Measurements from ENCODE around the gene P2RY6. TPM values are rescaled to one million over a fixed set of nuclear protein-coding genes. Genes with fewer than 3 reads are reported as not detected.
A peak's percentile ranks its signal among the peaks of the same experiment; 100 is the strongest.

Gene P2RY6
- total RNA-seq, 2 experiments from 2014 or later, result not detected

DNA sequence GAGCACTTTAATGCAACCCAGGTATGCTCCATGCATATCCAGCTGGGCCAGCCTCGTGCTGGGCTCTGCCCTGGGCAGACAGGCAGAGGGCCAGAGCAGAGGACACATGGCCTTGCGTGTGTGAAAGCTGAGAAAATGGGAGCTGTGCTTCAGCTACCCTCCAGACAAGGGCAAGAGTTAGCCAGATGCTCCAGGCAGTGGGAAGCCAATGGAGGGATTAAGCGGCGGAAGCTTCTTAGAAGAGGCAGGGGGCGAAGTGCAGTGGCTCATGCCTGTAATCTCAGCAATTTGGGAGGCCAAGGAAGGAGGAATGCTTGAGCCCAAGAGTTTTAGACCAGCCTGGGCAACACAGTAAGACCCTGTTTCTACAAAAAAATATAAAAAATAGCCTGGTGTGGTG lies 26.1 kb downstream of the P2RY6 start:
- intact Hi-C loops (cut with micrococcal nuclease; ENCODE audit: unreplicated experiment), result no loop called here
- no peak overlapping the region for H2AFZ ChIP-seq (ENCODE audit: low read length)
- no peaks in the 10 kb centered on the region for H3K36me3 ChIP-seq (ENCODE audit: insufficient read depth, low read length)
- TF ChIP-seq, protein P1, sequence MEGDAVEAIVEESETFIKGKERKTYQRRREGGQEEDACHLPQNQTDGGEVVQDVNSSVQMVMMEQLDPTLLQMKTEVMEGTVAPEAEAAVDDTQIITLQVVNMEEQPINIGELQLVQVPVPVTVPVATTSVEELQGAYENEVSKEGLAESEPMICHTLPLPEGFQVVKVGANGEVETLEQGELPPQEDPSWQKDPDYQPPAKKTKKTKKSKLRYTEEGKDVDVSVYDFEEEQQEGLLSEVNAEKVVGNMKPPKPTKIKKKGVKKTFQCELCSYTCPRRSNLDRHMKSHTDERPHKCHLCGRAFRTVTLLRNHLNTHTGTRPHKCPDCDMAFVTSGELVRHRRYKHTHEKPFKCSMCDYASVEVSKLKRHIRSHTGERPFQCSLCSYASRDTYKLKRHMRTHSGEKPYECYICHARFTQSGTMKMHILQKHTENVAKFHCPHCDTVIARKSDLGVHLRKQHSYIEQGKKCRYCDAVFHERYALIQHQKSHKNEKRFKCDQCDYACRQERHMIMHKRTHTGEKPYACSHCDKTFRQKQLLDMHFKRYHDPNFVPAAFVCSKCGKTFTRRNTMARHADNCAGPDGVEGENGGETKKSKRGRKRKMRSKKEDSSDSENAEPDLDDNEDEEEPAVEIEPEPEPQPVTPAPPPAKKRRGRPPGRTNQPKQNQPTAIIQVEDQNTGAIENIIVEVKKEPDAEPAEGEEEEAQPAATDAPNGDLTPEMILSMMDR (conservative IDR thresholded peaks at IDR 0.05; ENCODE audit: low read length), result no peak
- no peak for TF ChIP-seq EZH2phosphoT487 (IDR thresholded peaks at IDR 0.05; ENCODE audit: borderline replicate concordance, low read depth, low read length)
- no peaks in the 10 kb centered on the region for H3K79me2 ChIP-seq (ENCODE audit: insufficient read depth, low read depth, low read length)
- DNase-seq (ENCODE audit: low spot score), result no peak
- ChIA-PET POLR2A (interaction anchor here (1.4 kb wide), 1 partner anchor 36 kb away, joined by 3 read pairs; no protein-coding TSS in a partner anchor), CTCF (ENCODE audit: unreplicated experiment) (interaction anchor here (2.1 kb wide), 1 partner anchor 9 kb away, joined by 8 read pairs; no protein-coding TSS in a partner anchor)
- H3K27ac ChIP-seq (ENCODE audit: low read depth, low read length, poor library complexity, severe bottlenecking), result no peak overlapping the region
- H4K20me1 ChIP-seq (ENCODE audit: insufficient read depth, low read length), result no peaks in the 10 kb centered on the region
- no peaks in the 10 kb centered on the region for H3K4me1 ChIP-seq (ENCODE audit: insufficient read depth, low read length, poor library complexity, severe bottlenecking)
- no peak overlapping the region for H3K4me3 ChIP-seq (ENCODE audit: low read depth, low read length, poor library complexity, severe bottlenecking)
- H3K9me2 ChIP-seq (ENCODE audit: insufficient read depth, low read length), result no peaks in the 10 kb centered on the region
- no peaks in the 10 kb centered on the region for H3K9me3 ChIP-seq (ENCODE audit: low read length)
- no TSS peak for BruUV-seq (replicated peaks)
- no peak overlapping the region for H3K4me2 ChIP-seq (ENCODE audit: low read length)

DNA sequence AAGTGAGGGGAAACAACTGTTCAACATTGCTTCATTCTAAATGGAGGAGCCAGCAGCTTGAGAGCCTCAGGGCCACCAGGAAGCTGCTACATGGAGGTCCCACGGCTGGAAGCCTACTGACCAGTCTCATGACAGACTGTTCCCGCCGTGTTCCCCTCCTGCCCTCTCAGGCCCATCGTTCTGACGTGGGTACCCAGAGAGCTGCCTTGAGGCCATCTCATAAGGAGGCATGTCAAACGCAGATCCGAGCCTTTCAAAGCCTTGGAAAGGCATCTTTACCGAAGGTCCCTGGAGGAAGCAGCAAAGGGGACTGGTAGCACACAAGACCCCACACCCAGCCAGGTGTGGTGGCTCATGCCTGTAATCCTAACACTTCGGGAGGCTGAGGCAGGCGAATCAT lies 27.6 kb downstream of the P2RY6 start:
- Histone ChIP-seq H3K4me2 (ENCODE audit: low read length) (no peak overlapping the region), H3K9me2 (ENCODE audit: insufficient read depth, low read length) (no peaks in the 10 kb centered on the region), H3K36me3 (ENCODE audit: insufficient read depth, low read length) (no peaks in the 10 kb centered on the region), H2AFZ (ENCODE audit: low read length) (no peak overlapping the region), H3K79me2 (ENCODE audit: insufficient read depth, low read depth, low read length) (no peaks in the 10 kb centered on the region), H3K27ac (ENCODE audit: low read depth, low read length, poor library complexity, severe bottlenecking) (no peak overlapping the region), H3K4me1 (ENCODE audit: insufficient read depth, low read length, poor library complexity, severe bottlenecking) (no peaks in the 10 kb centered on the region), H4K20me1 (ENCODE audit: insufficient read depth, low read length) (no peaks in the 10 kb centered on the region), H3K4me3 (ENCODE audit: low read depth, low read length, poor library complexity, severe bottlenecking) (no peak overlapping the region), H3K9me3 (ENCODE audit: low read length) (no peaks in the 10 kb centered on the region)
- ChIA-PET POLR2A (interaction anchor here (0.6 kb wide), 1 partner anchor 8 kb away, joined by 4 read pairs; no protein-coding TSS in a partner anchor), CTCF (ENCODE audit: unreplicated experiment) (interaction anchor here (0.5 kb wide), 1 partner anchor 15 kb away, joined by 8 read pairs; no protein-coding TSS in a partner anchor)
- BruUV-seq (replicated peaks), result no TSS peak
- intact Hi-C loops (cut with micrococcal nuclease; ENCODE audit: unreplicated experiment), result no loop called here
- DNase-seq (ENCODE audit: low spot score), result no peak
- TF ChIP-seq, protein P1 (conservative IDR thresholded peaks at IDR 0.05; ENCODE audit: low read length), result no peak

DNA sequence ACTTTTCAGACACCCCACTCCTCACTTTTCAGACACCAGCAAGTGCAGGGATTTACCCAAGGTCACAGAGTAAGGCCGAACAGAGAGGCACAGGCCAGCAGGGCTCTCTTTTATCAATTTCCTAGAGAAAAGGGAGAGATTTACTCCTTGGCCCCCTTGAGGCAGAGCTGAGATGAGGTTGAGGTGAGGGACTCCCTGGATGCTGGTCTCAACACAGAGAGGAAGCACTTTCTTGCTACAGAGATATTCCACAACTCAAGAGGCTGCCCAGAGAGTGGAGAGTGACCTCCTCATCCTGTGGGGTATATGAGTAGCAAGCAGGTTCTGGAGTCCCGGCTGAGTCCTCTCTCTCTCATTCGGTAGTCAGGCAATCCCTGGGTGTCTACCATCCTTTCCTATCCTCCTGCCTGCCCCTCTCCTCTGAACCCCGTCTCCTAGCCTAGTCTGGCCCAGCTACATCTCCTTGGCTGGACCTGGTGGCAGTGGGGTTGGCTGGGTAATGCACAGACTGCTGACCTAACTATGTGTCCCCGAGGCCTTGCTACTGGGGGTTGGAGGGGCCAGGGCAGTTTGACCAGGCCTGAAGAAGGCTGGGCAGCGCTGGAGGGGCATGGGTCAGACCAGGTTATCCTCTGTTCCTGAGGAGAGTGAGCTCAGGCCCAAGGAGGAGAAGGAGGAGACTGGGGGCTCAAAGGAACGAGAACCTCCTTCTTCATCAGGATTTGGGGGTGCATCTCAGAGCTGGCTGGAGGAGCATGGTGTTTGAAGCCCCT lies 34.1 kb downstream of the P2RY6 start:
- Histone ChIP-seq H4K20me1 (ENCODE audit: insufficient read depth, low read length) (no peaks in the 10 kb centered on the region), H3K9me2 (ENCODE audit: insufficient read depth, low read length) (no peaks in the 10 kb centered on the region), H3K79me2 (ENCODE audit: insufficient read depth, low read depth, low read length) (no peaks in the 10 kb centered on the region), H3K4me1 (ENCODE audit: insufficient read depth, low read length, poor library complexity, severe bottlenecking) (peaks cover 14% of the 10 kb centered on the region), H3K9me3 (ENCODE audit: low read length) (no peaks in the 10 kb centered on the region), H3K4me3 (ENCODE audit: low read depth, low read length, poor library complexity, severe bottlenecking) (no peak overlapping the region), H3K36me3 (ENCODE audit: insufficient read depth, low read length) (no peaks in the 10 kb centered on the region), H2AFZ (ENCODE audit: low read length) (peak overlapping the region; percentile 86; the same call in 1 of the 2 replicates), H3K4me2 (ENCODE audit: low read length) (no peak overlapping the region), H3K27ac (ENCODE audit: low read depth, low read length, poor library complexity, severe bottlenecking) (no peak overlapping the region)
- TF ChIP-seq, protein P1 (conservative IDR thresholded peaks at IDR 0.05; ENCODE audit: low read length), result peak; percentile 34; the same call in 1 of the 2 replicates
- TF ChIP-seq EZH2phosphoT487 (IDR thresholded peaks at IDR 0.05; ENCODE audit: borderline replicate concordance, low read depth, low read length), result no peak
- POLR2A ChIA-PET, result no interaction called here
- BruUV-seq (replicated peaks), result no TSS peak
- DNase-seq (ENCODE audit: low spot score), result peak; percentile 30
- CTCF ChIA-PET (ENCODE audit: unreplicated experiment), result interaction anchor here (0.5 to 2.0 kb wide), 5 partner anchors 8 to 87 kb away, joined by 3 to 17 read pairs (median 5); no protein-coding TSS in a partner anchor
- intact Hi-C loops (cut with micrococcal nuclease; ENCODE audit: unreplicated experiment), result no loop called here
